HG02759 (cell line): ENCODE results near the gene GRIN2A.

ENCODE experiments used
- ATAC-seq: cut with Tn5 transposase; IDR thresholded peaks from one replicate; pipeline ENCODE4 v1.9.1; 2021; ENCODE audit warnings: mild to moderate bottlenecking, moderate library complexity; ENCODE audit not compliant: unreplicated experiment

Gene GRIN2A

GRCh38 chr16:9870962-9871361 is 311.3 kb downstream of the GRIN2A start:
- no peak for ATAC-seq

GRCh38 chr16:9869776-9870175 is 312.5 kb downstream of the GRIN2A start:
- ATAC-seq = no peak

GRCh38 chr16:9868606-9869149 is 313.6 kb downstream of the GRIN2A start:
- no peak for ATAC-seq

- no peak for ATAC-seq
Observed at GRCh38 chr16:9867176-9867575, 315.1 kb downstream of the GRIN2A start.

GRCh38 chr16:9864461-9864860 is 317.8 kb downstream of the GRIN2A start:
- ATAC-seq = no peak

- no peak for ATAC-seq
Observed at GRCh38 chr16:9862327-9862726, 319.9 kb downstream of the GRIN2A start.

GRCh38 chr16:9860876-9861275 is 321.4 kb downstream of the GRIN2A start:
- ATAC-seq = no peak

- no peak for ATAC-seq
Observed at GRCh38 chr16:9859701-9860327, 322.4 kb downstream of the GRIN2A start.

GRCh38 chr16:9854675-9855074 is 327.6 kb downstream of the GRIN2A start:
- no peak for ATAC-seq

- ATAC-seq = no peak
Observed at GRCh38 chr16:9852003-9852402, 330.2 kb downstream of the GRIN2A start.

- no peak for ATAC-seq
Observed at GRCh38 chr16:9850817-9851216, 331.4 kb downstream of the GRIN2A start.

GRCh38 chr16:9849697-9850245 is 332.5 kb downstream of the GRIN2A start:
- ATAC-seq = no peak

GRCh38 chr16:9847146-9847545 is 335.1 kb downstream of the GRIN2A start:
- ATAC-seq = no peak

GRCh38 chr16:9846362-9847099 is 335.7 kb downstream of the GRIN2A start:
- no peak for ATAC-seq

- no peak for ATAC-seq
Observed at GRCh38 chr16:9845661-9846361, 336.4 kb downstream of the GRIN2A start.

- no peak for ATAC-seq
Observed at GRCh38 chr16:9844361-9844760, 337.9 kb downstream of the GRIN2A start.

GRCh38 chr16:9843424-9844018 is 338.7 kb downstream of the GRIN2A start:
- no peak for ATAC-seq

GRCh38 chr16:9840761-9841665 is 341.2 kb downstream of the GRIN2A start:
- no peak for ATAC-seq

- ATAC-seq = no peak
Observed at GRCh38 chr16:9837481-9837880, 344.7 kb downstream of the GRIN2A start.

GRCh38 chr16:9836118-9836736 is 346.0 kb downstream of the GRIN2A start:
- ATAC-seq = no peak
